K562 (cell line): ENCODE data around the gene PRKAA2. TPM values are rescaled to one million over a fixed set of nuclear protein-coding genes. Genes with fewer than 3 reads are reported as not detected.

Experiments used
- ATAC-seq: fragments of 200-7000 bp; cut with Tn5 transposase; 3 replicates; pipeline ENCODE4 v1.9.1; 2020; ENCODE audit warnings: moderate library complexity
- BruUV-seq: library from RNA; stranded (reverse); fragments of 400-500 nt; replicated peaks from 2 replicates; lab custom pipeline; 2021; lab: Mats Ljungman, UMichigan
- CTCF ChIA-PET: fragments of 300-600 bp; formaldehyde crosslinking; extraction: SDS; loops from one replicate; lab custom pipeline; 2021; ENCODE audit warnings: low intra/inter-chr PET ratio; lab: Yijun Ruan, JAX
- POLR2A ChIA-PET: fragments of 300-600, 350-650 bp; sonication (Branson Sonifier 250); formaldehyde crosslinking; extraction: SDS; loops from one replicate; lab custom pipeline; 2021; ENCODE audit warnings: antibody characterized with exemption, inconsistent platforms; lab: Yijun Ruan, JAX
- DNase-seq, 4 experiments: peaks; one replicate each; pipeline versions ENCODE4 v3.0.0 to v3.0.0-alpha.2; 2011 to 2018; ENCODE audit warnings: low spot score in 3 of 4, mixed read lengths in 3 of 4; ENCODE audit errors: extremely low read depth in 1 of 4
- FAIRE-seq: peaks from 2 replicates; lab custom pipeline; 2011; peaks lifted over from hg19 to GRCh38; lab: Jason Lieb, UNC
- H2AFZ ChIP-seq: 2 replicates; pipeline ENCODE4 v1.6.0; 2011; ENCODE audit warnings: low read depth, low read length, control low read depth, inconsistent platforms
- H3K27ac ChIP-seq: fragments of 200-600 bp; 3 replicates; pipeline ENCODE4 v1.8.0; 2011; ENCODE audit warnings: low read depth, mild to moderate bottlenecking, control low read depth, inconsistent platforms, low read length, moderate library complexity, mixed read lengths; ENCODE audit errors: extremely low read depth
- H3K27me3 ChIP-seq, 2 experiments: fragments of 300-600 bp in 1 of 2; 2 replicates in 1 of 2; 3 replicates in 1 of 2; pipeline versions ENCODE4 v1.6.0 to v1.8.0; 2011; ENCODE audit warnings: inconsistent platforms in 2 of 2, low read length in 2 of 2, mild to moderate bottlenecking in 1 of 2, mixed read lengths in 1 of 2, moderate library complexity in 1 of 2; ENCODE audit not compliant: control insufficient read depth in 2 of 2, insufficient read depth in 2 of 2
- H3K36me3 ChIP-seq: fragments of 300-600 bp; 3 replicates; pipeline ENCODE4 v1.8.0; 2011; ENCODE audit warnings: mild to moderate bottlenecking, low read length, inconsistent platforms; ENCODE audit not compliant: control insufficient read depth, insufficient read depth
- H3K4me1 ChIP-seq, 2 experiments: fragments of 200-600 bp in 1 of 2; replicated peaks in 1 of 2; 2 replicates in 1 of 2; 3 replicates in 1 of 2; pipeline versions ENCODE4 v1.5.1 to v1.8.0; 2011; ENCODE audit warnings: inconsistent platforms in 2 of 2, low read length in 2 of 2, mild to moderate bottlenecking in 1 of 2, mixed read lengths in 1 of 2, moderate library complexity in 1 of 2; ENCODE audit not compliant: control insufficient read depth in 2 of 2, insufficient read depth in 2 of 2
- H3K4me2 ChIP-seq: 2 replicates; pipeline ENCODE4 v1.6.1; 2011; ENCODE audit warnings: low read length, control low read depth, inconsistent platforms, mixed read lengths; ENCODE audit not compliant: insufficient read depth
- H3K4me3 ChIP-seq: fragments of 200-600 bp; sonication (generic), shearing (Covaris generic); 2 replicates; pipeline ENCODE4 v1.5.1; 2016; ENCODE audit warnings: control low read depth, inconsistent platforms
- H3K79me2 ChIP-seq: fragments of 200-600 bp; 3 replicates; pipeline ENCODE4 v1.8.0; 2011; ENCODE audit warnings: low read length, inconsistent platforms; ENCODE audit not compliant: control insufficient read depth, insufficient read depth
- H3K9ac ChIP-seq, 2 experiments: 2 replicates each; pipeline versions ENCODE4 v1.6.0 to v1.6.1; 2011; ENCODE audit warnings: low read depth in 2 of 2, low read length in 2 of 2, control low read depth in 1 of 2, inconsistent platforms in 1 of 2, mild to moderate bottlenecking in 1 of 2, mixed read lengths in 1 of 2; ENCODE audit not compliant: insufficient read depth in 1 of 2
- H3K9me1 ChIP-seq: one replicate; pipeline ENCODE4 v1.6.0; 2011; ENCODE audit warnings: inconsistent platforms, mild to moderate bottlenecking, low read length, moderate library complexity; ENCODE audit not compliant: control insufficient read depth, insufficient read depth
- H3K9me3 ChIP-seq: replicated peaks from 2 replicates; pipeline ENCODE4 v1.5.1; 2011; ENCODE audit warnings: low read depth, low read length, inconsistent platforms; ENCODE audit not compliant: control insufficient read depth, insufficient read depth
- H4K20me1 ChIP-seq: replicated peaks from 2 replicates; pipeline ENCODE4 v1.6.1; 2011; ENCODE audit warnings: low read length, inconsistent platforms, mixed read lengths; ENCODE audit not compliant: control insufficient read depth, insufficient read depth
- DPF2 ChIP-seq: fragments of 450-650 bp; IDR thresholded peaks from 2 replicates; pipeline ENCODE4 v1.6.1; 2016
- GMEB1 ChIP-seq: fragments of 250-450 bp; sonication (Bioruptor Pico); IDR thresholded peaks from 2 replicates; pipeline ENCODE4 v1.4.0; 2020; ENCODE audit warnings: mild to moderate bottlenecking
- ZNF140 ChIP-seq: fragments of 250-450 bp; sonication (Bioruptor Pico); IDR thresholded peaks from 2 replicates; pipeline ENCODE4 v1.8.0; 2021; ENCODE audit warnings: moderate library complexity, mild to moderate bottlenecking, inconsistent platforms
- ZNF217 ChIP-seq: sonication (generic); formaldehyde crosslinking; IDR thresholded peaks from 2 replicates; pipeline ENCODE4 v1.8.0; 2022; ENCODE audit warnings: mild to moderate bottlenecking, missing genetic modification reagents
- ZNF507 ChIP-seq: conservative IDR thresholded peaks from 2 replicates; pipeline ENCODE4 v1.6.1; 2017; ENCODE audit warnings: missing genetic modification characterization, missing compliant biosample characterization
- WGBS: fragments of 100-300 bp; shearing (Covaris generic); methylation state at CpG from one replicate; pipeline ENCODE4 v1.1.6; 2016; ENCODE audit warnings: low coverage, mixed read lengths; ENCODE audit not compliant: insufficient coverage; ENCODE audit errors: missing lambda C conversion rate; 5-methylcytosine and 5-hydroxymethylcytosine counted together
- in situ Hi-C: fragments of 300-500 bp; cut with MboI; formaldehyde crosslinking; loops from 4 replicates; pipeline ENCODE4 v1.15.0; 2018; ENCODE audit warnings: inconsistent platforms, mixed read lengths
- intact Hi-C: fragments of 100-400 bp; cut with micrococcal nuclease; formaldehyde crosslinking; loops from 2 replicates; pipeline ENCODE4 v1.14.2; 2022
- polyA plus RNA-seq, 8 experiments: library from polyadenylated mRNA; depleted of rRNA in 4 of 8; stranded (reverse) in 5 of 8; unstranded in 3 of 8; fragments of >200 nt; fragmentation: Nextera tagmentation in 2 of 8; fragmentation: Illumina TruSeq in 1 of 8; extraction: Ambion mirVana in 2 of 8; extraction: Trizol in 1 of 8; gene quantifications; 2 replicates each; pipeline versions ENCODE4 v1.2.1 to v1.2.3, GENCODE V29; 2011 to 2014; ENCODE audit warnings: inconsistent platforms in 1 of 8, missing spikeins in 1 of 8
- total RNA-seq, 7 experiments: library from RNA; depleted of rRNA in 6 of 7; stranded (reverse); fragments of >200 nt in 6 of 7; fragmentation: Illumina TruSeq in 2 of 7; extraction: Trizol in 2 of 7; gene quantifications; 2 replicates each; pipeline versions ENCODE4 v1.2.1 to v1.2.3, GENCODE V29; 2011 to 2021; ENCODE audit warnings: low replicate concordance in 1 of 7
- TF ChIP-seq, protein P1 (sequence below): fragments of 450-650 bp; formaldehyde crosslinking; conservative IDR thresholded peaks from 2 replicates; pipeline ENCODE4 v1.4.0; 2022; ENCODE audit warnings: mild to moderate bottlenecking, missing genetic modification characterization
- TF ChIP-seq, protein P2 (sequence below): fragments of 450-650 bp; formaldehyde crosslinking; IDR thresholded peaks from 2 replicates; pipeline ENCODE4 v1.4.0; 2020; ENCODE audit warnings: mild to moderate bottlenecking

PRKAA2 gene
- total and polyA plus RNA-seq, 9 of the 15 experiments (the other 6 are each of a cell fraction or from before 2014, with no cell fraction given): 0.01 TPM; not detected in 8

DNA sequence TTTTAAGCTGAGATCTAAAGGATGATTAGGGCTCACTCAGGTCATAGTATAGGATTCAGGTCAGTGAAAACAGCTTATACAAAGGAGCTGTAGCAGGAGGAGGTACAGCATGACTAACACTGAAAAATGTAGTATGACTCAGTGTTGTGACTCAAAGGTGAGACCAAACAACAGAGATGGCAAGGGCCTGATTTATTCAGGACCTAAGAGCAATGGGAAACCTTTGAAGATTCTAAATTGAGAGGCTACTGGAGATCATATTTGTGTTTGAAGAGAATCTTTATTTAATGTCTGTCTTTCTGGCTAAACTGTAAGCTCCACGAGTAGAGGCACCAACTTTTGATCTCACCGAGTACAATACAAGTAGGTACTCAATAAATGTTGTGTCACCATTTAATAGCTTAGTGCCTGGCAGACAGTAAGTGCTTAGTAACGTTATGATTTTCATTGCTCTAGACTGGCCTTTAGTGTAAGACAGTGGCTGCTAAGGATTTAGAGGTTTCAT lies 43.5 kb downstream of the PRKAA2 start (continued):
- TF ChIP-seq DPF2: no peak
- TF ChIP-seq GMEB1 (CRISPR knock-in tag): no peak

DNA sequence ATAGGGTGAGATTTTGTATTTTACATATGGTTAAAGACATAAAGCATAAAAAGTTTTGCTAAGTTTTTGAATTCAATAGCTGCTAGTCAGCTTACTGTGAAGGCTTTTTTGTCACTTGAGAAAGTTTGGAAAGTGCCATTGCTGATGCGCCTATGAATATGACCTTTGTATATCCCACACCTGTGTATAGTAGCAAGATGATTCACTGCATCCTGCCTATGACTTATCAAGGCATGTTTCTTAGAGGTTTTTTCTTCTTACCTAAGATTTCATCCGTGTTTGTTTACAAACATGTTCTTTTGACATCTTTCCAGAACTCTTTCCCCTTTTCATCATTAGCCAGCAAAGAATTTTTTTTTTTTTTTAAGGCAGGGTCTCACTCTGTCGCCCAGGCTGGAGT lies 51.5 kb downstream of the PRKAA2 start:
- H3K9ac ChIP-seq: no peak overlapping the region
- FAIRE-seq (no peak), ATAC-seq (no peak)
- no peaks in the 10 kb centered on the region for H4K20me1 ChIP-seq
- H3K79me2 ChIP-seq: no peaks in the 10 kb centered on the region
- no peak overlapping the region for H3K4me2 ChIP-seq
- no peaks in the 10 kb centered on the region for H3K36me3 ChIP-seq
- H3K9me1 ChIP-seq: no peaks in the 10 kb centered on the region
- TF ChIP-seq, protein P1, sequence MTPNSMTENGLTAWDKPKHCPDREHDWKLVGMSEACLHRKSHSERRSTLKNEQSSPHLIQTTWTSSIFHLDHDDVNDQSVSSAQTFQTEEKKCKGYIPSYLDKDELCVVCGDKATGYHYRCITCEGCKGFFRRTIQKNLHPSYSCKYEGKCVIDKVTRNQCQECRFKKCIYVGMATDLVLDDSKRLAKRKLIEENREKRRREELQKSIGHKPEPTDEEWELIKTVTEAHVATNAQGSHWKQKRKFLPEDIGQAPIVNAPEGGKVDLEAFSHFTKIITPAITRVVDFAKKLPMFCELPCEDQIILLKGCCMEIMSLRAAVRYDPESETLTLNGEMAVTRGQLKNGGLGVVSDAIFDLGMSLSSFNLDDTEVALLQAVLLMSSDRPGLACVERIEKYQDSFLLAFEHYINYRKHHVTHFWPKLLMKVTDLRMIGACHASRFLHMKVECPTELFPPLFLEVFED (CRISPR knock-in tag): no peak
- TF ChIP-seq ZNF507 (tag) (no peak), ZNF140 (CRISPR knock-in tag) (no peak), ZNF217 (no peak)
- TF ChIP-seq, protein P2, sequence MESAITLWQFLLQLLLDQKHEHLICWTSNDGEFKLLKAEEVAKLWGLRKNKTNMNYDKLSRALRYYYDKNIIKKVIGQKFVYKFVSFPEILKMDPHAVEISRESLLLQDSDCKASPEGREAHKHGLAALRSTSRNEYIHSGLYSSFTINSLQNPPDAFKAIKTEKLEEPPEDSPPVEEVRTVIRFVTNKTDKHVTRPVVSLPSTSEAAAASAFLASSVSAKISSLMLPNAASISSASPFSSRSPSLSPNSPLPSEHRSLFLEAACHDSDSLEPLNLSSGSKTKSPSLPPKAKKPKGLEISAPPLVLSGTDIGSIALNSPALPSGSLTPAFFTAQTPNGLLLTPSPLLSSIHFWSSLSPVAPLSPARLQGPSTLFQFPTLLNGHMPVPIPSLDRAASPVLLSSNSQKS: no peak
- TF ChIP-seq, all 486 proteins: peak for 0
- no peak for DNase-seq
- 2% methylated on average over 2 of the region's 3 CpGs for WGBS
- no peaks in the 10 kb centered on the region for H3K27me3 ChIP-seq
- in situ Hi-C loops (no loop called here), intact Hi-C loops (no loop called here)
- CTCF ChIA-PET: no interaction called here
- H3K9me3 ChIP-seq: no peaks in the 10 kb centered on the region
- POLR2A ChIA-PET: no interaction called here
- H3K27ac ChIP-seq: no peak overlapping the region
- no peak overlapping the region for H2AFZ ChIP-seq
- H3K4me1 ChIP-seq: no peaks in the 10 kb centered on the region
- no peak overlapping the region for H3K4me3 ChIP-seq
- no TSS peak for BruUV-seq
